ENCODE measurements around the gene ADAM22.

DNA sequence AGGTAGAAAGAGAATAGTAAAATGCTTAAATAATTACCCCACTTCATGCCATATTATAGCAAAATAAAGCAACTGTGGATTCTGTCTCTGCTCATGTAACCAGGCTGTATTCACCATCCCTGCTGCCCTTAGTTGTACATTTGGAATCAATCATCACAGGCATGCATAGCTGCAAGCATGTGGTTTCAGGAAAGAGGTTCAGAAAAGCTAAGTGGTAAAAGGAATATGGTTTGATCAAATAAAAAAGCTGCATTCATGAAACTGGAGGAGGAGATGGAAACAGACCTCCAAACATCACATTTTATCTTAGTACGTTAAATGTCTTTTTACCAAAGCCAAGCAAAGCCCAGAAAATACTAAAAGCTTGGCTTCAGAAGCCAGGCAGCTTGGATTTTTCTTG, 81.3 kb downstream of the ADAM22 start:
- no peak for TF ChIP-seq POLR2AphosphoS5 (IDR thresholded peaks at IDR 0.05; ENCODE audit: low read depth, low read length)
- TF ChIP-seq POLR2A (IDR thresholded peaks at IDR 0.05; ENCODE audit: low read depth, low read length): no peak
- TF ChIP-seq TAF1 (IDR thresholded peaks at IDR 0.05; ENCODE audit: borderline replicate concordance, low read depth, low read length): no peak
